ENCODE measurements around the gene AKAP6. TPM values are rescaled to one million over a fixed set of nuclear protein-coding genes. Genes with fewer than 3 reads are reported as not detected.

The AKAP6 gene
- total RNA-seq, 1 experiment from 2014 or later, result 1.1 TPM

DNA sequence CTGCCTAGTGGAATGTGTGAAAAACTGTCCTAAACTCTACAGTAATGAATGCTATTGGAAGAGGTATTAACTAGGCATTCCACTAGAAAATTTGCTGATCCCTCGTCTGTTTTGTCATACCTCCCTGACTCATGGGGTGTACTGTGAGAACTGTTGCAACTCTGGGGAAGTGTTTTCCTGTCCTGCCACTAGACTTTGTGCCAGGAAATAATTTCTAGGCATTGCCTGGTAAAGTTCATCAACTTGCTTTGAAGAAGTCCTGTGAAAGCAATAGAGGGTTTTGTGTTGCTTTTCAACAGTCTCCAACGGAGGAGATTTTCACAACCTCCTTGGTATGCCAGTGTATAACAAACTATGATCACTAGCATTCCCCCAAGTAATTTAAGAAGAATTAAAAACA is 139.9 kb downstream of the AKAP6 start:
- Mint-ChIP-seq H3K36me3 (ENCODE audit: insufficient read depth in 1 of 3, low read depth in 3 of 3) (0 out of 7 replicates have a peak, but pooled peaks cover 0 to 4% (median 0%) of the 10 kb centered on the region in 3 experiments), H3K4me3 (no peak overlapping the region), H3K4me1 (peaks cover 28% of the 10 kb centered on the region in 2 experiments), H3K27ac (no peak overlapping the region; a peak in 1 of 7 replicates), H3K9me3 (peaks cover 0 to 12% of the 10 kb centered on the region in 2 experiments; a peak in 3 of 5 replicates), H3K27me3 (ENCODE audit: low read depth) (no peaks in the 10 kb centered on the region; the same call in 1 of the 2 replicates)
- peaks cover 5% of the 10 kb centered on the region; the same call in 1 of the 2 replicates for H3K4me1 ChIP-seq (ENCODE audit: insufficient read depth, low read length)
- H3K79me2 ChIP-seq (ENCODE audit: insufficient read depth, low read length), result no peaks in the 10 kb centered on the region
- no peak overlapping the region for H3K4me2 ChIP-seq (ENCODE audit: insufficient read depth, insufficient read length, low read length)
- no peak overlapping the region for H3K4ac ChIP-seq (ENCODE audit: low read depth, low read length)
- H2BK20ac ChIP-seq (ENCODE audit: low read depth, low read length, poor library complexity, severe bottlenecking), result no peak overlapping the region
- H2BK12ac ChIP-seq (ENCODE audit: insufficient read length, low read depth, low read length), result no peak overlapping the region
- no peaks in the 10 kb centered on the region for H3K23me2 ChIP-seq (ENCODE audit: insufficient read length, low read depth, low read length, poor library complexity, severe bottlenecking)
- H3K27ac ChIP-seq (ENCODE audit: insufficient read length, low read depth, low read length), result no peak overlapping the region
- no peak overlapping the region for H2BK15ac ChIP-seq (ENCODE audit: low read depth, low read length)
- H2AK5ac ChIP-seq (ENCODE audit: insufficient read length, low read length), result no peak overlapping the region
- DNase-seq, result no peak
- no peaks in the 10 kb centered on the region for H3K27me3 ChIP-seq (ENCODE audit: insufficient read depth, low read length)
- H3K79me1 ChIP-seq (ENCODE audit: insufficient read depth, low read depth, low read length, poor library complexity, severe bottlenecking), result no peaks in the 10 kb centered on the region
- H2BK120ac ChIP-seq (ENCODE audit: low read depth, low read length, poor library complexity, severe bottlenecking), result no peak overlapping the region
- H3K18ac ChIP-seq (ENCODE audit: insufficient read length, low read depth, low read length), result no peak overlapping the region
- H4K91ac ChIP-seq (ENCODE audit: insufficient read length, low read depth, low read length), result no peak overlapping the region
- H3K9ac ChIP-seq (ENCODE audit: extremely low read depth, insufficient read length, low read length), result no peak overlapping the region
- no peak overlapping the region for H4K8ac ChIP-seq (replicated peaks; ENCODE audit: insufficient read length, low read depth, low read length)
- H3T11ph ChIP-seq (ENCODE audit: low read length), result no peak overlapping the region
- WGBS (ENCODE audit: extremely low coverage, insufficient read length, low lambda C conversion rate), result no CpG with 5 or more reads among the region's 2 CpGs
- H4K5ac ChIP-seq (ENCODE audit: insufficient read length, low read depth, low read length), result no peak overlapping the region
- no peaks in the 10 kb centered on the region for H4K20me1 ChIP-seq (ENCODE audit: control insufficient read depth, insufficient read depth, insufficient read length)
- H3K56ac ChIP-seq (ENCODE audit: insufficient read length, low read depth, low read length), result no peak overlapping the region
- TF ChIP-seq, protein P1, sequence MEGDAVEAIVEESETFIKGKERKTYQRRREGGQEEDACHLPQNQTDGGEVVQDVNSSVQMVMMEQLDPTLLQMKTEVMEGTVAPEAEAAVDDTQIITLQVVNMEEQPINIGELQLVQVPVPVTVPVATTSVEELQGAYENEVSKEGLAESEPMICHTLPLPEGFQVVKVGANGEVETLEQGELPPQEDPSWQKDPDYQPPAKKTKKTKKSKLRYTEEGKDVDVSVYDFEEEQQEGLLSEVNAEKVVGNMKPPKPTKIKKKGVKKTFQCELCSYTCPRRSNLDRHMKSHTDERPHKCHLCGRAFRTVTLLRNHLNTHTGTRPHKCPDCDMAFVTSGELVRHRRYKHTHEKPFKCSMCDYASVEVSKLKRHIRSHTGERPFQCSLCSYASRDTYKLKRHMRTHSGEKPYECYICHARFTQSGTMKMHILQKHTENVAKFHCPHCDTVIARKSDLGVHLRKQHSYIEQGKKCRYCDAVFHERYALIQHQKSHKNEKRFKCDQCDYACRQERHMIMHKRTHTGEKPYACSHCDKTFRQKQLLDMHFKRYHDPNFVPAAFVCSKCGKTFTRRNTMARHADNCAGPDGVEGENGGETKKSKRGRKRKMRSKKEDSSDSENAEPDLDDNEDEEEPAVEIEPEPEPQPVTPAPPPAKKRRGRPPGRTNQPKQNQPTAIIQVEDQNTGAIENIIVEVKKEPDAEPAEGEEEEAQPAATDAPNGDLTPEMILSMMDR (conservative IDR thresholded peaks at IDR 0.05), result no peak
- no peaks in the 10 kb centered on the region for H3K9me3 ChIP-seq (ENCODE audit: control insufficient read depth, low read depth, low read length)
- no peak overlapping the region for H2AFZ ChIP-seq (ENCODE audit: low read length)
- no peak overlapping the region for H2BK5ac ChIP-seq (ENCODE audit: insufficient read length, low read length)
- no peak overlapping the region for H3K23ac ChIP-seq (ENCODE audit: insufficient read length, low read depth, low read length)
- no peak overlapping the region for H3K14ac ChIP-seq (ENCODE audit: insufficient read depth, low read length)

Measured in H9 (cell line).